Measurements from ENCODE around the gene TMEM170A. TPM values are rescaled to one million over a fixed set of nuclear protein-coding genes. Genes with fewer than 3 reads are reported as not detected.
"Not testable (repeated sequence)": the region's sequence is repeated elsewhere in the genome, so short reads cannot be mapped to it uniquely, and the experiment has no call there.

The TMEM170A gene, protein sequence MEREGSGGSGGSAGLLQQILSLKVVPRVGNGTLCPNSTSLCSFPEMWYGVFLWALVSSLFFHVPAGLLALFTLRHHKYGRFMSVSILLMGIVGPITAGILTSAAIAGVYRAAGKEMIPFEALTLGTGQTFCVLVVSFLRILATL
- total RNA-seq (19.1 TPM), polyA plus RNA-seq (ENCODE audit: insufficient read depth in 1 of 8, insufficient read length in 8 of 8, low replicate concordance in 1 of 8) (10 to 100 TPM; 12.3 to 24.8 (median 16.4) TPM)
- long read RNA-seq, donor 1, partial matches to known transcripts = 0 of 3 reads
- long read RNA-seq, donor 1, other reads (novel, unspliced or antisense) = 0 of 3 reads
- long read RNA-seq, donor 2 = 0 reads
- long read RNA-seq, donor 3, full-length matches to known transcripts = 7 of 7 reads
- long read RNA-seq, donor 3, partial matches to known transcripts = 0 of 7 reads
- long read RNA-seq, donor 3, other reads (novel, unspliced or antisense) = 0 of 7 reads
- long read RNA-seq, donor 4, partial matches to known transcripts = 0 of 1 reads
- long read RNA-seq, donor 4, other reads (novel, unspliced or antisense) = 0 of 1 reads
- long read RNA-seq, donor 5, full-length matches to known transcripts = 10 of 10 reads
- long read RNA-seq, donor 5, partial matches to known transcripts = 0 of 10 reads
- long read RNA-seq, donor 5, other reads (novel, unspliced or antisense) = 0 of 10 reads
- long read RNA-seq, donor 6, full-length matches to known transcripts = 8 of 8 reads
- long read RNA-seq, donor 6, partial matches to known transcripts = 0 of 8 reads
- long read RNA-seq, donor 6, other reads (novel, unspliced or antisense) = 0 of 8 reads
- long read RNA-seq, donor 7, partial matches to known transcripts = 0 of 1 reads
- long read RNA-seq, donor 7, other reads (novel, unspliced or antisense) = 0 of 1 reads
- long read RNA-seq, donor 8, partial matches to known transcripts = 0 of 1 reads
- long read RNA-seq, donor 8, other reads (novel, unspliced or antisense) = 0 of 1 reads
- long read RNA-seq, donor 9 = 0 reads
- long read RNA-seq, donor 10, partial matches to known transcripts = 0 of 2 reads
- long read RNA-seq, donor 10, other reads (novel, unspliced or antisense) = 0 of 2 reads
- long read RNA-seq, donor 11, partial matches to known transcripts = 0 of 2 reads
- long read RNA-seq, donor 11, other reads (novel, unspliced or antisense) = 0 of 2 reads

DNA sequence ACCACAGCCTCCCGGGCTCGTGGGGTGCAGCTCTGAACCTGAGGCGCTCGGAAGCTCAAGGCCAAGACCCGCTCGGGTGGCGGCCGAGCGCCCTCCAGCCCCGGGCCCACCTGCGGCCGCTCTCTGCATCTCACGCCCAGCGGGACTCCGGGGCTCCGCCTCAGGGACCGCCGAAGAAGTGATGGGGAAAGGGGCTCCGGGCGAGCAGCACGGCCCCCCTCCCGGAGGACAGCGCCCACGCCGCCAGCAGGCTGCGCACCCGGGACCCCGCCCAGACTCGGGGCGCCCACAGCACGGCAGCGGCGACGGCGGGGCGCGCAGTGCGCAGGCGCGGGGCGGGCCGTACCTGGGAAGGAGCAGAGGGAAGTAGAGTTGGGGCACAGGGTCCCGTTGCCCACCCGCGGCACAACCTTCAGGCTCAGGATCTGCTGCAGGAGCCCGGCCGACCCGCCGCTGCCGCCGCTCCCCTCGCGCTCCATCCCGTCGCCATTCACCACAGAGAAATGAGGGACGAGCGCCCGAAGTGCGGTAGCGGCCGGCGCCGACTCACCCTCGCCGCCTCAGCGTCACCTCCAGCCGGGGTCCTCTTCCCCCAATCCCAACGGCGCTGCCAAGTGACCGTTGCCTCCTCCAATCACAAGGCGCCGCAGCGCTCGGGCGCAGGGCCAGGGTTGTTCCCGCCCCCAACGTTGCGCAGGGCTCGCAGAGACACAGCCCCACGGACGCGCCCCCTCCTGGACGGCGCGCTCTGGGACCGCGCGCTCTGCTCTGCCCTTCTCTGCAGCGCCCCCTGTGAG, at the start of gene TMEM170A:
Gene TMEM170A (minus strand): TSS at position 568 of the 797 bp plus-strand sequence. CDS start 89 bp downstream, at position 479.
- H3K9me3 ChIP-seq (replicated peaks; ENCODE audit: control insufficient read depth, low read depth, low read length) = no peaks in the 10 kb centered on the region
- H3K27ac ChIP-seq (ENCODE audit: low read length) = peak within 1 kb of the TSS; percentile 100
- DNase-seq = peak; percentile 100
- peaks cover 20% of the 10 kb centered on the region for H3K4me1 ChIP-seq (ENCODE audit: control insufficient read depth, insufficient read depth, low read length)
- peaks cover 3% of the 10 kb centered on the region for H3K36me3 ChIP-seq (ENCODE audit: control insufficient read depth, insufficient read depth, low read length)
- H3K27me3 ChIP-seq (ENCODE audit: control insufficient read depth, insufficient read depth, low read length) = no peaks in the 10 kb centered on the region
- under 1% methylated on average over 86 of the region's 89 CpGs for WGBS (ENCODE audit: insufficient coverage)
- peak within 1 kb of the TSS; percentile 95 for H3K4me3 ChIP-seq (ENCODE audit: low read length)

DNA sequence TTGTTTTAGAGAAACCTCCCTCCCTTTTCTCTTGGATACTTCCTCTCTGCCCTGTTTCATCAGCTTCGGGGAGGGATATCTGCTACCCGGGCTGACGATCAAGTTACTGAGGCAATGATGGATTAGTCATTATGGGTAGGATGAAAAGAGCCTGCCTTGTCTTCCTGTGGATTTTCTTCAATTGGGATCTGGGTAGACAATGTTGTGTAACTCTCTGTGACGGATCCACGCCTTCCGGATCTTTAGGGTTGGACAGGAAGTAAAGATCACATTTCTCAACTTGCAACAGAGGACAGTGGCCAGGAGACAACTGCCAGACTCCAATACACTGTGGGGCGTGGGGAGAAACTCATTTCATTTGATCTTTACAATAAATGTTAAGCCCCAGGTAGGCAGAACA, 42.1 kb upstream of the TMEM170A start:
- H3K4me1 ChIP-seq (ENCODE audit: control insufficient read depth, insufficient read depth, low read length) = no peaks in the 10 kb centered on the region
- H3K4me3 ChIP-seq (ENCODE audit: low read length) = no peak overlapping the region
- H3K27me3 ChIP-seq (ENCODE audit: control insufficient read depth, insufficient read depth, low read length) = no peaks in the 10 kb centered on the region
- H3K36me3 ChIP-seq (ENCODE audit: control insufficient read depth, insufficient read depth, low read length) = no peaks in the 10 kb centered on the region
- DNase-seq = peak; percentile 61
- no peaks in the 10 kb centered on the region for H3K9me3 ChIP-seq (replicated peaks; ENCODE audit: control insufficient read depth, low read depth, low read length)
- WGBS (ENCODE audit: insufficient coverage) = 18% methylated on average over 2 of the region's 7 CpGs
- peak overlapping the region; percentile 56 for H3K27ac ChIP-seq (ENCODE audit: low read length)

DNA sequence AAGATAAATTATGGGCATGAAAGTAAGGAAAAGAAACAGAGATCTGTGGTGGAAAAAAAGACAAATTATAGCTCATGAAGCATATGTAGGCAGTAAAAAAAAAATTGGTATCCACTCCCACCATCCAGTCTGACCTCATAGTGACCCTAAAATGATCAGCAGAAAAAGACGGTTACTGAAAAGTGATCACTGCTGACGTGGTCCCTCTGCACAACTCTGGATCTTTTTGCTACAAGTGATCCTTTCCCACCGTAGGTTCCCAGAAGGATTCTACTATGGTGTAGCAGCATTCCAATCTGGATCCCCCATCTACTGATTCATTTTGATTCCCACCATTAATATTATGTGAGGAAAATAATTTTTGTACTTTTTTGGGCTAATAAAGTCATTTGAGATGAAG, 41.6 kb upstream of the TMEM170A start:
- Histone ChIP-seq H3K9me3 (replicated peaks; ENCODE audit: control insufficient read depth, low read depth, low read length) (no peaks in the 10 kb centered on the region), H3K4me3 (ENCODE audit: low read length) (no peak overlapping the region), H3K27me3 (ENCODE audit: control insufficient read depth, insufficient read depth, low read length) (no peaks in the 10 kb centered on the region), H3K27ac (ENCODE audit: low read length) (peak overlapping the region; percentile 56), H3K36me3 (ENCODE audit: control insufficient read depth, insufficient read depth, low read length) (no peaks in the 10 kb centered on the region), H3K4me1 (ENCODE audit: control insufficient read depth, insufficient read depth, low read length) (peaks cover 3% of the 10 kb centered on the region)
- peak; percentile 65 for DNase-seq
- 33% methylated on average over 2 of the region's 3 CpGs for WGBS (ENCODE audit: insufficient coverage)

DNA sequence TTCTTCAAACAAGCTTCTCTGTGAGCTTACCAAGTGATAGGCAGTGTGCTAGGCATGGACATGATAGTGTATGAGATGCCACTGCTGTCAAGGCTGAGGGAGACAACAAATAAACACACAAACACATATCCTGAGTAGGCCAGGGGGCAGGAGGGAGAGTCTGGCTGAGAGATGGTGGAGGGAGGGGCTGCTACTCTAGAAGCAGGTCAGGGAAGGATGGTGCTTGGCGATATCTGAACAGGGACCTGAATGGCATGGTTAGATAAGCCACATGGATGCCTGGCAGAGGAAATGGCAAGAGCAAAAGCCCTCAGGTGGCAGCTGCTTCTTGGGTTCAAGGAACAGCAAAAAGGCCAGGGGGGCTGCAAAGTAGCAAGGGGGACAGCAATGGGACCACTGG, 39.3 kb upstream of the TMEM170A start:
- DNase-seq = no peak
- Histone ChIP-seq H3K27me3 (ENCODE audit: control insufficient read depth, insufficient read depth, low read length) (no peaks in the 10 kb centered on the region), H3K36me3 (ENCODE audit: control insufficient read depth, insufficient read depth, low read length) (no peaks in the 10 kb centered on the region), H3K4me1 (ENCODE audit: control insufficient read depth, insufficient read depth, low read length) (peaks cover 5% of the 10 kb centered on the region), H3K27ac (ENCODE audit: low read length) (no peak overlapping the region), H3K9me3 (replicated peaks; ENCODE audit: control insufficient read depth, low read depth, low read length) (no peaks in the 10 kb centered on the region), H3K4me3 (ENCODE audit: low read length) (no peak overlapping the region)
- 100% methylated on average over 1 of the region's 1 CpG for WGBS (ENCODE audit: insufficient coverage)

DNA sequence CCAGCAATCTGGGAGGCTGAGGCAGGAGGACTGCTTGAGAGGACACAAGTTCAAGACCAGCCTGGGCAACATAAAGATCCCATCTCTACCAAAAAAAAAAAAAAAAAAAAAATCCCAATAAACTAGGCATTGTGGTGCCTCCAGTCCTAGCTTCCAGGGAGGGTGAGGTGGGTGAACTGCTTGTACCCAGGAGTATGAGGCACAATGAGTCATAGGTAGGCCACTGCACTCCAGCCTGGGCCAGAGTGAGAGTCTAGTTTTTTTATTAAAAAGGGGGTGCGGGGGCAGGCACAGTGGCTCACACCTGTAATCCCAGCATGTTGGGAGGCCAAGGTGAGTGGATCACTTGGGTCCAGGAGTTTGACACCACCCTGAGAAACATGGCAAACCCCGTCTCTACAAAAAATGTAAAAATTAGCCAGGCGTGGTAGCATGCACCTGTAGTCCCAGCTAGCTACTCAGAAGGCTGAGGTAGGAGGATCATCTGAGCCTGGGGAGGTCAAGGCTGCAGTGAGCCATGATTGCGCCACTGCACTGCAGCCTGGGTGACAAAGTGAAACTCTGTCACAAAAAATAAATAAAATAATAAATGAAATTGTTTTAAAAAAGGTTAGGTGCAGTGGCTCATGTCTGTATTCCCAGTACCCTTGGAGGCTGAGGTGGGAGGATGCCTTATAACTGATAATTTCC, 38.6 kb upstream of the TMEM170A start:
- Histone ChIP-seq H3K27ac (ENCODE audit: low read length) (no peak overlapping the region), H3K36me3 (ENCODE audit: control insufficient read depth, insufficient read depth, low read length) (no peaks in the 10 kb centered on the region), H3K27me3 (ENCODE audit: control insufficient read depth, insufficient read depth, low read length) (no peaks in the 10 kb centered on the region), H3K9me3 (replicated peaks; ENCODE audit: control insufficient read depth, low read depth, low read length) (no peaks in the 10 kb centered on the region), H3K4me1 (ENCODE audit: control insufficient read depth, insufficient read depth, low read length) (peaks cover 5% of the 10 kb centered on the region), H3K4me3 (ENCODE audit: low read length) (no peak overlapping the region)
- DNase-seq = no peak
- WGBS (ENCODE audit: insufficient coverage) = 94% methylated on average over 3 of the region's 4 CpGs

DNA sequence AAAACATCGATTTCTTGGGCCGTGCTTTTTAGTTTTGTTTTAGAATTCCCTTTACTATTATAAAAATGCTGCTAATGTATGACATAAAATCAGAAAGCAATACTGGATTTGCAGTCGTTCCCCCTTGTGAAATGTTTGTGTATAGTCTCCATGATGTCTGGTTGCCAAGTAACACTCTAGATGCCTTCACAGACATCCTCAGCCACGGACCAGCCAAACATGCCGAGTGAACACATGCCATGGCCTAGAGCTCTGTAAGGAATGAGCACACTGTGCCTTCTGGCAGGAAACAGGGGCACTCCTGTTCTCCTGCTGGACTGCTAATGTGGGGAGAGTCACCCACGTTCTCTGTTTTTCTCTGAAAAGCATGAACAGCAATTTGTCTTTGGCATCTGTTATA, 37.3 kb upstream of the TMEM170A start:
- not testable (repeated sequence) for H3K27ac ChIP-seq (ENCODE audit: low read length); H3K4me1 ChIP-seq (ENCODE audit: control insufficient read depth, insufficient read depth, low read length); H3K9me3 ChIP-seq (replicated peaks; ENCODE audit: control insufficient read depth, low read depth, low read length); H3K4me3 ChIP-seq (ENCODE audit: low read length); H3K36me3 ChIP-seq (ENCODE audit: control insufficient read depth, insufficient read depth, low read length); H3K27me3 ChIP-seq (ENCODE audit: control insufficient read depth, insufficient read depth, low read length)
- no CpG with 5 or more reads among the region's 6 CpGs for WGBS (ENCODE audit: insufficient coverage)
- peak; percentile 91 for DNase-seq

DNA sequence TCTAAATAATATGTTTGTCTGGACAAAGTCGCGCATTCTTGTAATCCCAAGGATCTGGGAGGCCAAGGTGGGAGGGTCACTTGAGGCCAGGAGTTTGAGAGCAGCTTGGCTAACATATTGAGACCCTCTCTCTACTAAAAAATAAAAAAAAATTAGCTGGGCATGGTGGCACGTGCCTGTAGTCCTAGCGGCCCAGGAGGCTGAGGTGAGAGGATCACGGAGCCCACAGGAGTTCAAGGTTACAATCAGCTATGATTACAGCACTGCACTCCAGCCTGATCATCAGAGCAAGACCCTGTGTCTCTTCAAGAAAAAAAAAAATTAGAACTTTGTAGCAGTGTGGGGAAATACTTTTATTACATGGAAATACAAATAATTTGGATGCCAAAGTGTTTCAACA, 36.9 kb upstream of the TMEM170A start:
- no peak for DNase-seq
- no CpG with 5 or more reads among the region's 5 CpGs for WGBS (ENCODE audit: insufficient coverage)
- no peaks in the 10 kb centered on the region for H3K9me3 ChIP-seq (replicated peaks; ENCODE audit: control insufficient read depth, low read depth, low read length)
- H3K4me3 ChIP-seq (ENCODE audit: low read length) = no peak overlapping the region
- H3K27me3 ChIP-seq (ENCODE audit: control insufficient read depth, insufficient read depth, low read length) = no peaks in the 10 kb centered on the region
- peak overlapping the region; percentile 25 for H3K27ac ChIP-seq (ENCODE audit: low read length)
- no peaks in the 10 kb centered on the region for H3K36me3 ChIP-seq (ENCODE audit: control insufficient read depth, insufficient read depth, low read length)
- H3K4me1 ChIP-seq (ENCODE audit: control insufficient read depth, insufficient read depth, low read length) = peaks cover 5% of the 10 kb centered on the region

DNA sequence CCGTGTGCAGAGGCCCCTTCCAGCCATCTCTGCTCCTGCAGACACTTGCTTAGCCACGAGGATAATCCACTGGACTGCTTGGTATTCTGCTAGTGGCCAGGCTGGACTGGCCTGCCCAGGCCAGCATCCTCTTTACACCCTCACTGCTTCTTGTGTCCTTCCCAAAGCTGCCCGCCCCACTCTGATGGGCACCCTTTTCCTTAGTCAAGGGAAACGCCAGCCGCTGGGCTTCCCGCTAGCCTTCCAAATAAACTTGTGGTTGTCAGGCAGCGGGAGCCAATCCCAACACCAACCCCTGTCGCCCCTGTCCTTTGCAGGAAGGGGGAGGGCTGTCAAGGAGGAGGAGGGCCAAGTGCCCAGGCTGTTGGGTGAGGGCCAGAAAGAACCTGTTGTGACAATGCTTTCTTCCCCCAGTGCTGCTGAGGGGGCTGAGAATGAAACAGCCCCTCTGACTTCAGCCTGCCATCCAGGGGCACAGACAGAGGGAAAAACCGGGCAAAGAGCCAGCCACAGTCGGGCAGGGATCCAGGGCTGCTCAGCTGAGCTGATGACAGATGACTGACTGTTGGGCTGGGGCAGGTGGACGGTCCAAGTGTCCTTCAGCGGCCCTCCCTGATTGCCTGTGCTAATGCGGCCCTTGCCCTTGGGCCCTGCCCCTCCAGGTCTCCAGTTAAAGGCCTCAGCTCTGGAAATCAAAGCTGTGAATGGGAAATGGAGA, 34.3 kb upstream of the TMEM170A start:
- peaks cover 18% of the 10 kb centered on the region for H3K4me1 ChIP-seq (ENCODE audit: control insufficient read depth, insufficient read depth, low read length)
- not testable (repeated sequence) for H3K36me3 ChIP-seq (ENCODE audit: control insufficient read depth, insufficient read depth, low read length); H3K27me3 ChIP-seq (ENCODE audit: control insufficient read depth, insufficient read depth, low read length); H3K4me3 ChIP-seq (ENCODE audit: low read length); H3K27ac ChIP-seq (ENCODE audit: low read length); H3K9me3 ChIP-seq (replicated peaks; ENCODE audit: control insufficient read depth, low read depth, low read length)
- WGBS (ENCODE audit: insufficient coverage) = 67% methylated on average over 1 of the region's 13 CpGs
- peak; percentile 68 for DNase-seq

DNA sequence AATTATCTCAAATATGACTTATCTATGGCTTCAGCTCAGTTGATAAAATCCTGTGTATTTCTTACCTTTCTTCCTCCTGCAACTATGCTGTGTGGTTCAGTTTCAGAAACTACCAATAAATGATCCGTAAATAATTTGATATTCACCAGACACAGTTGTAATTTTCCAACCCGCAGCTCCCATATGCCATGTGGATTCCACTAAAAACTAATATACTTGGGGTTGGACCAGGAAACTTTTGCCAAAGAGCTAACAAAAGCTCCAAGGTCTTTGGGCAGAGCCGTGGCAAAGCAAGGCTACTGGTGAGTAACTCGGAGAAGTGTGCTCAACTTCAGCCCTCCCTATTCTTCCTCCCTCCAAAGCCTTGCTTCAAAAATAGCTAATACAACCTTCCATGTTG, 33.1 kb upstream of the TMEM170A start:
- Histone ChIP-seq H3K9me3 (replicated peaks; ENCODE audit: control insufficient read depth, low read depth, low read length) (no peaks in the 10 kb centered on the region), H3K4me3 (ENCODE audit: low read length) (no peak overlapping the region), H3K27me3 (ENCODE audit: control insufficient read depth, insufficient read depth, low read length) (peaks cover 9% of the 10 kb centered on the region), H3K27ac (ENCODE audit: low read length) (no peak overlapping the region), H3K36me3 (ENCODE audit: control insufficient read depth, insufficient read depth, low read length) (no peaks in the 10 kb centered on the region), H3K4me1 (ENCODE audit: control insufficient read depth, insufficient read depth, low read length) (peaks cover 18% of the 10 kb centered on the region)
- DNase-seq = peak; percentile 34
- 40% methylated on average over 3 of the region's 4 CpGs for WGBS (ENCODE audit: insufficient coverage)

Data from muscle of leg (tissue), 16 donors.